HG03558 (cell line): ENCODE data around the gene ZNF473.

ENCODE experiments used
- ATAC-seq: cut with Tn5 transposase; IDR thresholded peaks from one replicate; pipeline ENCODE4 v1.9.1; 2021; ENCODE audit warnings: moderate number of reproducible peaks; ENCODE audit not compliant: unreplicated experiment; ENCODE audit errors: extremely low read depth

The ZNF473 gene

GRCh38 chr19:50025794-50026549 lies at the start of gene ZNF473:
Gene ZNF473 (plus strand): TSS chr19:50026005. CDS start chr19:50031083, 5,078 bp downstream.
- peak; percentile 37 for ATAC-seq

DNA sequence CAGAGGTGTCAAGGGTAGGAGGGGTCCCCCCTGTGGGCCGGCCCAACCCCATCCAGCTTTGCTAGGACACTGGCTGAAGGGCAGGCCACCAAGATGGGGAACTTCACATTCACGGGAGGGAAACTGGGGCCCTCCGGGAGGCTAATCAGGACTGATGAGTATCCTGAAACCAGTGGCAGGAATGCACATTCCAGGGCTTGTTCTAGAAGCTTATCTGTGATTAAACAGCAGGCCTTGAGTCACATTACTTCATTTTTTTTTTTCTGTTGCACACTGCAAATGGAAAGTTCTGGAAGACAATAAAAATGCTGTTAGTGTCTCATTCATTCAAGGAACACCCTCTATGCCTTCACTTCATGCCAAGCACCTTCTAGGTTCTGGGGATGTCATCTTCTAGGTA lies 49.3 kb upstream of the ZNF473 start:
- ATAC-seq: no peak

GRCh38 chr19:49977076-49977475 lies 48.7 kb upstream of the ZNF473 start:
- no peak for ATAC-seq

- no peak for ATAC-seq
Observed at GRCh38 chr19:49977881-49978280, 47.9 kb upstream of the ZNF473 start.

DNA sequence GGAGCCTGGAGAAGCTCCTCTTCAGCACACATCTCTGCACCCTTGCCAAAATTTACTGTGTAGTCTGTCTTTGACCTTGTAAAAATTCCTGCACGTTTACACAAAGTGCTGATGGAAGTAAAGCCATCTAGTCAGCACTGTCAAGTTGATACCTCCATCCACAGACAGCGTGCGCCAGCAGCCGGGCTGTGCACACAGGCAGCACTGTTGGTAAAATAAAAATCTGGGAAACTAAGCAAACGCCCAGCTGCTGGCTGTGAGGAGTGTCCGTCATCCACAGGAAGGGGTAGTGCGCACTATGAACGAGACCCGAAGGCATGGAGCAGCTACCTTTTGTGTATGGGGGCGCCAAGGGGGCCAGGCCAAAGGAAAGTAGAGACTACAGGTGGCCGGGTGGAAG lies 47.5 kb upstream of the ZNF473 start:
- no peak for ATAC-seq

DNA sequence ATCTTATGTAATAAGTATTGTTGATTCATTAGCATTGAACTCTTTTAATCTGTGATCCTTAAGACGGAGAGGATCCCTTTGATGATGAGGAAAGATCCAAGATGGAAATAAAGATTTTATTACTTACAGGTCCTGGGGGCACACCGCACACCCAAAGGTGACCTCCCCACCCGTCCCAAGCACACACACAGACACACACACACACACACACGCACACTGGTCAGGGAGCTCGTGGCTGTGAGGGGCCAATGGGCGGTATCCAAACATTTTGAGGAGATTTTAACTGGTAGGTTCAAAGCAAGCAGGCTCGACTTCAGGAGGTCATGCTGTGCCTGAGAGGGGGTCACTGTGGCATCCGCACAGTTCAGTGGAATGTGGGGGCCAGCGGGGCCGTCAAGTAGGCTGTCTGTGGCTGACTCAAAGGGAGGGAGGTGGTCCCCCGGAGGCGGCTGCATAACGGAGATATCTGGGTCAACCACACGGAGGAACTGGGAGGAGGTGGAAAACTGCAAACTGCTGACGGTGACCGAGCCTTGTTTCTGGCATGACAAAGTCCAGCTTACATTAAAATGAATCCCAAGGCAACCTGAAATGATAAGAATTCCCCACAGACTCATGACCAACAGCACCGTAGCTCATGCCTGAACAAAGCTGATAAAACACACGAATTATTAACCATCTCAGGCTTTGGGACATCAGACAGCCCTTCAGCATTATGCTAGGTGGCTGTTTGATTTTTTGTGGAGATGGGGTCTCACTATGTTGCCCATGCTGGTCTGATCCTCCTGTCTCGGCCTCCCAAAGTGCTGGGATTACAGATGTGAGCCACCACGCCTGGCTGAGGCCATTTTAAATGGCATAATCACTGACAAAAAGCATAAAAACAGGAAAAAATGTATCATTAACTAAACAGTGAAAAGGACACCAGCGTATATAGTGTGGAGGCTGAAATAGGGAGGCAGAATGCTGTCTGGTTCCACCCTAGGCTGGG lies 43.9 kb upstream of the ZNF473 start:
- ATAC-seq: no peak

GRCh38 chr19:49983645-49984229 lies 42.1 kb upstream of the ZNF473 start:
- no peak for ATAC-seq

GRCh38 chr19:49984491-49984890 lies 41.3 kb upstream of the ZNF473 start:
- no peak for ATAC-seq

GRCh38 chr19:49985871-49986270 lies 39.9 kb upstream of the ZNF473 start:
- no peak for ATAC-seq

GRCh38 chr19:49986354-49986753 lies 39.5 kb upstream of the ZNF473 start:
- ATAC-seq: no peak

DNA sequence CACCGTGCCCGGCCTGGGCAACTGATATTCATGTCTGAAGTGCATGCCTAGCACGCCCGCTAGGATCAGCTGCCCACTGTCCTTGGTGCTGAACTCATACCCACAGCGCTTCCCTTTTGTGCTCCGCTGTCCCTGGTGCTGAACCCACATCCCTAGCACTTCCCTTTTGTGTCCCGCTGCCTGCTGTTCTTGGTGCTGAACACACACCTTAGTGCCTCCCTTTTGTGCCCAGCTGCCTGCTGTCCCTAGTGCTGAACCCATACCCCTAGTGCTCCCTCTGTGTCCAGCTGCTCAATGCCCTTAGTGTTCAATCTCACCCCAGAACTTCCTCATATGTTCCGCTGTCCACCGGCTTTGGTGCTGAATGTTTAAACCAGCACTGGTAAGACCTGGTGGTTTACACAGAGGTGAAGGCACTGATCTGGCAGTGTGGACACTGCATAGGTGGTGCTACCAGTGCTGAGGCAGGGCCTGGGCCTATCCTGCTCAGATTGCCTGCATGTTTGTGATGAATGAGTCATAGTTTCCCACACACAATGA lies 38.6 kb upstream of the ZNF473 start:
- ATAC-seq: no peak

- no peak for ATAC-seq
Observed at GRCh38 chr19:49988007-49988406, 37.8 kb upstream of the ZNF473 start.

GRCh38 chr19:49988433-49988832 lies 37.4 kb upstream of the ZNF473 start:
- no peak for ATAC-seq

DNA sequence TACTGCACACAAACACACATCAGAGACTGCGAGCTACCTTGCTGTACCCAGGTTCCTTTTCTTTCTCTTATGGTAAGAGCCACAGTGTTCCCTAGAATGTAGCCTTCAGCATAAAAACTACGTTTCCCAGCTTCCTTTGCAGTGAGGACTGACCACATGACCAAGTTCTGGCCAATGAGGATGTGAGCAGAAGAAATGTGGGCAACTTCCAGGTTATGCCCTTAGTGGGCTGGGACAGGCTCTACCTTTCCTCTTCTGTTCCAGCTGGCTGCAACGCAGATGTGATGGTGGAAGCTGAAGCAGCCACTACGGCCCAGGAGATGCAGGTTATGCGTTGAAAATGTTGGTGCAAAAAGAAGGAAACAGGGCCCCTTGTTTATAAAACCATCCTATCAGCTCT lies 28.1 kb upstream of the ZNF473 start:
- ATAC-seq: no peak

- ATAC-seq: no peak
Observed at GRCh38 chr19:49999371-50000010, 26.3 kb upstream of the ZNF473 start.

DNA sequence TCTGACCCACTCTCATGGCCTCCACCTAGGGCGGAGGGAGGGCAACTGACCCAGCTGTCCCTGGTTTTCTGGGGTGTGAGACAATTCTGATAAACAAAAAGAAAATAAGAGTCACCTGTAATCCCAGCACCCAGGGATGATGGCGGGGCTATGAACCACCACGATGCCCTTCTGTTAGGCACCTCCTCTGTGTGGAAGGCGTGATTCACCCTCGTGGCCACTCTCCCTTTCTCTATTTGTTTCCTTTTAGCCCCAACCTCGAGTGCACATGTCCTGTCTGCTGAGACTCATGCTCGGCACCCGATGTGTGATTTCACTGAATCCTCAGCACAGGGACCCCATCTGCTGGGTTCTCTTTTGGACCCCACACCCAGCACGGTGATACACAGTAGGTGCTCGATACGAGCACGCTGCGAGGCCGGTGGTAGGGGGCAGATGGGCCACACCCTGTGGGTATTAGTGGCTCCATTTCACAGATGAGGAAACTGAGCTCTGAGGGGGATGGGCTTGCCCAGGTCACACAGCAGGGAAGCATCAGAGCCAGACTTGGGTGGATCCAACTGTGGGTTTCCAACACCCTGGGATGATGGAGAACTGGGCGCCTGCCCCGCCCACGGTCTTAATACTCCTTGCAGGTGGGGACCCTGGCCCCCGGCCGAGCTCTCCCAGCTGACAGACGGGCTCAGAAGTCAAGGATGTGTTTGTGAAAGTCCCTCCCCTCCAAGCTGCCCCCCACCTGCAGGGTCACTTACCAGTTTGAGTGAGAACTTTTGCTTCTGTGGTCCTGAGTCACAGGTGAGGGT lies 25.6 kb upstream of the ZNF473 start:
- no peak for ATAC-seq

GRCh38 chr19:50000841-50001557 lies 24.8 kb upstream of the ZNF473 start:
- ATAC-seq: no peak

DNA sequence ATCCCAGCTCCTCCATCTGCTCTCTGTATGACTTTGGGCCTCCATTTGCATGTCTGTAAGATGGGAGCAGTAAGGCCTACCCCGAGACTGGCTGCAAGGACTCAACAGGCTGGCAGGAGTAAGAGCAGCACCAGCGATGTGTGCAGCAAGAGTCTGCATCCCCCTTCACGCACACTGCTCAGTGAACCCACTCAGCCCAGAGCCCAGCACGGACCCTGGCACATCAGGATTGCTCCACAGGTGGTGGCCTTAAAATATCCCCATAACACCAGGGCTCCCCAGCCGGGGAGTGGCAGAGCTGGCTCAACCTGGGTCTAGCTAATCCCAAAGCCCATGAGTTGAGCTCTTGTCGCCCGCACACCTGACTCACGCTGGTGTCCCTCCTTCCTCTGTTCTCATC lies 24.0 kb upstream of the ZNF473 start:
- ATAC-seq: no peak
